NCI-H460 (cell line): ENCODE results near the gene CACNA2D3. TPM values are rescaled to one million over a fixed set of nuclear protein-coding genes. Genes with fewer than 3 reads are reported as not detected.
A peak's percentile ranks its signal among the peaks of the same experiment; 100 is the strongest.

ENCODE experiments used
- DNase-seq: peaks from one replicate; pipeline ENCODE4 v3.0.0-alpha.2; 2016; ENCODE audit warnings: low read depth; ENCODE audit errors: extremely low read depth
- total RNA-seq: library from RNA; depleted of rRNA; stranded (reverse); fragments of >200 nt; shearing (Covaris generic); gene quantifications from 2 replicates; pipeline ENCODE4 v1.2.3, GENCODE V29; 2014

Gene CACNA2D3
- total RNA-seq, 1 experiment from 2014 or later: 10.8 TPM

GRCh38 chr3:54126551-54126950, 4.2 kb downstream of the CACNA2D3 start:
- no peak for DNase-seq

GRCh38 chr3:54127499-54128056, 5.2 kb downstream of the CACNA2D3 start:
- DNase-seq: no peak

GRCh38 chr3:54131026-54131605, 8.8 kb downstream of the CACNA2D3 start:
- no peak for DNase-seq

DNA sequence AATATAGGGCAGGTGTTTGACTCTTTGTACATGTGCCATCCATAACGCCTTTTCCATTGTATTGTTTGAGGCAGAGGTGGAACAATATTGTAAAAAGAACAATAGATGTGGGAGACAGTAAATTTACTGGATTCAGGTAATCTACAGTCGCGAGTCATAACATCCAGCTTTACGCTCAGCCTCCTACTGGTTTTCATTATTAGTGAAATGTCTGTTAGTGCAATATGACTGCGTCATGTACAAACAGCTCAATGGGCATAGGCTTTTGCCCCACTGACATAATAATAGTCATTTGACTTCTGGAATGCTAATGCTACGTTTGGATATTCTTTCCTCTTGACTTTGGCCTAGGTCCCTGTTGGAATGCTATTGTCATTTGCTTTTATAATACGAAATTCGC, 9.5 kb downstream of the CACNA2D3 start:
- no peak for DNase-seq

GRCh38 chr3:54132685-54133084, 10.3 kb downstream of the CACNA2D3 start:
- no peak for DNase-seq

- no peak for DNase-seq
Observed at GRCh38 chr3:54133196-54133595, 10.8 kb downstream of the CACNA2D3 start.

- DNase-seq: no peak
Observed at GRCh38 chr3:54134155-54134554, 11.8 kb downstream of the CACNA2D3 start.

DNA sequence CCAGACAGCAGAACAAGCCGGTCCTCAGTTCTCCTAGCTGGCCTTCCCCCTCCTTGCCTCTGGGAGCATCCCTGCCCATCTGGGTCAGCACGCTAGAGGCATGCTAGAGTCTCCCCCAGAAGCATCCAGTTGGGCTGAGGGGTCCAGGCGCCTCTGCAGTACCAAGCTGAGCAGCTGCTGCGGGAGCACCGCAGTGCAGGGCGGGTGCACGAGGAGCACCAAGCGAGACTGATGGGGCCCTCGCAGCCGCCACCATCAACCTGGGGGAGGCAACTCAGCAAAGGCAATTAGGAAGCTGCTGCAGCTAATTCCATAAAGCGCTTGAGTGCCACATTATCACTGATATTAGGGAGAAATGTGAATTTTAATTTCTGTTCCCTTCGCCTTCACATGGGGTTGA, 12.4 kb downstream of the CACNA2D3 start:
- no peak for DNase-seq

DNA sequence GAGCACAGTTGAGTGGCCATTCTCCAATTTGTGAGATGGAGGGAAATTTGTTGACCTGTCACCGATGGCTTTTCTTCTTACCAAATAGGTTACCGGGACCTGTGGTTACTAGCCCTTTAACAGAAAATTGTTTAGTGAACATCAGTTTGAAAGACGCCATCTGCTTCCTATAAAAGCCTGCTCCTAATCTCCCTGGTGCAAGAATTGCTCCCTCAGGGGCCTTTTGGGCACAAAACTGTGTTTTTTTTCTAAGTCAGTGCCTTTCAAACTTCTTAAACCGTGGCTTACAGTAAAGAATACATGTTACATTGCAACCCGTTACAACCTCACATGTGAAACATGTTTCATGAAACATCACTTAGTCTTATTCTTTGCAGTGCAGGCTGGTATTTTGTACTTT, 15.0 kb downstream of the CACNA2D3 start:
- DNase-seq: no peak

GRCh38 chr3:54138937-54139547, 16.7 kb downstream of the CACNA2D3 start:
- DNase-seq: no peak

DNA sequence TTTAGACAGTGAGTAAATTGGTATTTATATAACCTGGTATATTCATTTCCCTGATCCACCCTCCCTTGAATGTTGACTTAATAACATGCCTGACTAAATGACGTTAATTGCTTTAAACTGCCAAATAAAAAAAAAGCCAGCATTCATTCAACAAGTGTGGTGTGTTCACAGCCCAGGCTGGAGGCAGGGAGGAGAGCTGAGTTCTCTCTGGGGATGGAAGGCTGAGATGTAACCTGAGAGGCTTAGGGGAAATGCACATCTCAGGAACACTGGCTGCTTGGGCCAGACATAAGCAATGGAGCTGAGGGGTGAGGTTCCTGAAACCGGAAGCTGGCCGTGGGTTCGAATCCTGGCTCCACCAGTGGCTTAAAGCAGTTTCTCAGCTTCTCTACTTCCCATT, 17.3 kb downstream of the CACNA2D3 start:
- DNase-seq: peak; percentile 71

DNA sequence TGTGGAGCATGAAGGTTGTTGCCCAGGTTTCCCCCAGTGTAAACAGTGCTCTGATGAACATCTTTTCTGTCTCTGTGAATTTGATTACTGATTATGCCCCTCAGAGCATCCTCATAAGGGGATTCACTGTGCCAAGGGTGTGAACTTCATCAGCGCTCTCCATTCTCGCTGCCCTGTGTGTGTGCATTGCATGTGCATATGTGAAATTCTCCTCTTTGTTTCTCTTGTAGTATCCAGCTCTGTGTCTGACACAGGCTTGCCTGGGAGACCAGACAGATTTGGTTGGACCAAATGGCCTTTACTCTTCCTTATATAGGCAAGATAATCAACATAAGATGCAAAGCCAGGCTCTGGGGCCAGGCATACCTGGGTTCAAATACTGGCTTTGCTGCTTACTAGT, 21.9 kb downstream of the CACNA2D3 start:
- no peak for DNase-seq

DNA sequence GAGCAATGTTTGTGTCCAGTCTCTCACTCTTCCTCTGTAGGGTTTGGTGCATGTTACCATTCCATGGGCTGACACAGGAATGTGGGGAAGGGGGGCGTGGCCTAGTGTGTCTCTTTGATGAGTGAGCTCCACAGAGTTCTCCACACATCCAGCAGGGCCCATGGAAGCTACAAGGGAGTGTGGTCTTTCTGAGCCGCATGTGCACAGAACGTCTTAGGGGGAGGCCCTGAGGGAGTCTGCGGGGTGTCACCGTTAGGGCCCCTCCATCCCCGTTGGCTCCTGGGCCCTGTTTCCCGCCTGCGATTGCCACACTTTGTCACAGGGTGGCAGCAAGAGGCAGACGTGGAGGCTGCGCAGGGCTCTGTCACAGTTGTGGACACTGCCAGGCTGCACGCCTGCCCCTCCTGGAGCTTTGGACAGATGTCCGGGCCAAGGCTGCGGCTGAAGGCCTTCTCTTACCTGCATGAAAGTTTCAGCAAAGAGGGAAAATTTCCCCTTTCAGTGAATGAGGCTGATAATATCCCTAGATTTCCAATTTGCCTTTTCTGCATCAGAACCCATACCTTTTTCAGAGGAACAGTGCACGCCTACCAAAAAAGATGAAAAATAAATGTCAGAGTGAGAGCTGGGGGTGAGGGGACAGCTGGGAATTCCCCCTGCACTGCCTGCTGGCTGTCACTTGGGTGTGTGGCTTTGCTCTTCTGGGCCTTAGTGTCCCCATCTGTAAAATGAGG, 24.3 kb downstream of the CACNA2D3 start:
- DNase-seq: peak; percentile 65

DNA sequence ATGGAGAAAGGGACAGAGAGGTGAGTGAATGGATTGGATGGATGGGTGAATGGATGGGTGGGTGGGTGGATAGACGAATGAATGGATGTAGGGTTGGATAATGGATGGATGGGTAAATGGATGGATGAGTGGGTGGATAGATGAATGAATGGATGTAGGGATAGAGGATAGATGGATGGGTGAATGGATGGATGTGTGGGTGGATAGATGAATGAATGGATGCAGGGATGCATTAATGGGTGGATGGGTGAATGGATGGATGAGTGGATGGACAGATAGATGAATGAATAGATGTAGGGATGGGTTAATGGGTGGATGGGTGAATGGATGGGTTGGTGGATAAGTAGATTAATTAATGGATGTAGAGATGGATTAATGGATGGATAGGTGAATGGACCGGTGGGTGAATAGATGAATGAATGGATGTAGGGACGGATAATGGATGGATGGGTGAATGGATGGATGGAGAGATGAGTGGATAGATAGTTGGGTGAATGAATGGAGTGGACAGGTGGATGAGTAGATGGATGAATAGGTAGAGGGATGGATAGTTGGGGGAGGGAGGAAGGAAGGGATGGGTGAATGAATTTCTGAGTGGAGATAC, 28.6 kb downstream of the CACNA2D3 start:
- DNase-seq: no peak

DNA sequence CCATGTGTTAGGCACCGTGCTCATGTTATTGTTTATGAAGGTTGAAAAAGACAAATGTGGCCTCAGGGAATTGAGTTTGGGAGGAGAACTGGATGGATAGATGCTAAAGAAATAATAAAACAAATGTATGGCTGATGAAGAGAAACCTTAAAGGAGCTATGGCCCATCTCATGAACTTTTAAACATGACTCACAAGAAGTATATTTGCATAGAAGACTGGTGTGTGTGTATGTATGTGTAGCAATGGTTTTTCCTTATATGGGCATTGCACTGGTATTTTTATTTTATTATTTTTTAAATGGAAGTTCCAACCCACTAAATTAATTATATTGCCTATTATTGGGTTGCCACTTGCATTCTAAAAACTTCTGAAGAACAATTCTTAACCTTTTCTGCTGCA, 31.1 kb downstream of the CACNA2D3 start:
- no peak for DNase-seq

DNA sequence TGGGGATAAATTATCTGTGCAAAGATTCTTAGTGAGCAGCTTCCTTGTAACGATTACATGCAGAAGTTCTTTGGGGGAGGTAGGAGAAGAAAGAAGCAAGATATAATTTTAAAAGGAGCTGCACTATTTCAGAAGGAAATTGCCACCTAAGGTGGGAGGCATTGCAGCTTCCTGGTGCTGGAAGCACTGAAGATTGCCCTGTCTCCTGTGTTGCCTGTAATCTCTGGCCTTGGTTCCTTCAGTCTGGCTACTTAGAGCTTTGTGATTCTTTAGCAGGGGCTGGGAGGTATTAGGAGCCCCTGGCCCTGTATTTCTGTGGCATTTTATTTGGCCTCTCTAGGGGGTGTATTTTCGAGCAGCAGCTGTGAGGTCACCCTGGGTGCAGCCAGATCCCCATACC, 35.5 kb downstream of the CACNA2D3 start:
- no peak for DNase-seq

DNA sequence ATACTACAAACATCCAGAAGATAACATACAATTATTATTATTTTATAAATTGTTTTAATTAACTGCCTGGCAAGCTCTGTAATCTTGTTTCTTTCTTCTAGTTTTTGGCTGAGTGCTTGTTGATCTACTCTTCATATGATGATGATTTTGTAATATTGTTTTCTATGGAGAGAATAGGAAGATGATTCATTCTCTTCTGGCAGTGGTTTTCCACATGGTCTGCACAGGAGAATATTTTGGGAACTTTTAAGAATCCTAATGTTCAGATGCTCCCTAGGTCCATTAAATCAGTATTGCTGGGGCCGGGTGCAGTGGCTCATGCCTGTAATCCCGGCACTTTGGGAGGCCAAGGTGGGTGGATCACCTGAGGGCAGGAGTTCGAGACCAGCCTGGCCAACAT, 37.6 kb downstream of the CACNA2D3 start:
- DNase-seq: no peak

GRCh38 chr3:54163441-54163840, 41.1 kb downstream of the CACNA2D3 start:
- no peak for DNase-seq

DNA sequence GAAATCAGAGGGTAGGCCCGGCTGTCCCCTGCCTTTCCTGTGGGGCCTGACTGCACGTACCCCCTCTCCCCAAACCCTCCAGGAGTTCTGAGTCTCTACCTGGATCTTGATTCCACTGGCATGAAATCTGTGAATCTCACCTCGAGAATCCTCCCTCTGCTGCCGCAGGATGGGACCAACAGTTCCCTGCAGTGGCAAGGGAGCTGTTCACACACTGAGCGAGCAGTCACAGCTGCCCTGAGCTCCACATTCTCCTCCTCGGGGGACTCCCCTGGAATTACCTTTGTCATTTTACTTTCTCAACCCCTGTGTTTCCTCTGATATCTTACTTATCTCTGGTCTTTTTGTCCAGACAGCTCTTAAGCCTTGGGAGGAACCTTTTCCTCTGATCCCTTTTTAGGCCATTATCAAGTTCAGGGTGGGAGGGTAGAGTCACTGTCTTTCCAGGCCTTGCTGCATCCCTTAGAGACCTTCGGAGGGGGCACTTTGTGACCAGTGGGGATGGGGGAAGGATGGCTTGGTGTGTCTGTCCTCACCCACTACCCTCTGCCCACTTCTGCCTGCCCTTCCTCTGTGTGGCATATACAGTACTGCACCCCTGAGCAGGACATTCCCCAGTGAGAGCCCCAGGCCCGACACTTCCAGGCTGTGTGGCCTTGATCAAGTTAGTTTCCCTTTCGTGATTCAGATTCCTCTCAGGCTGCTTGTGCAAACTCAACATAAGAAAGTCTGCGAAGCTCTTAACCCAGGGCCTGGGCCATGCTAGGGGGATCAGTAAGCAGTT, 42.0 kb downstream of the CACNA2D3 start:
- no peak for DNase-seq

DNA sequence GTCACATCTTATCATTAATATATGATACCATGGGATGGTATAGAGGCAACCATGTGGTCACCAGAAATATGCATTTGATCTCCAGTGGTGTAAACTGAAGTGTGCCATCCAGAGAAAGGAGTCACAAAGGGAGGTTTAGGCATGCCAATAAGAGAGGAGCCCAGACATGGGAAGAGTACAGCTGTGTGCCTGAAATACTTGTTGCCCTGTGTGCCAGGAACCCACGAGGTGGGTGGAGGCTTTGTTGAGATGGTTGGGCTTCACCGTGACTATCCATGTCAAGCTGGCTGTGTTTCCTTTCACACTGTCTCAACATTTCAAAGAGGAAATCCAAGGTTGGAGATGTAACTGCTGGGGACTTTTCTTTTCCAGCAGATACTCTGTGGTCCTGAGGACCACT, 43.5 kb downstream of the CACNA2D3 start:
- DNase-seq: no peak

GRCh38 chr3:54167999-54168398, 45.6 kb downstream of the CACNA2D3 start:
- DNase-seq: no peak
